ENCODE measurements around the gene DACT1. TPM values are rescaled to one million over a fixed set of nuclear protein-coding genes. Genes with fewer than 3 reads are reported as not detected.
A peak's percentile ranks its signal among the peaks of the same experiment; 100 is the strongest.

The DACT1 gene
- total and polyA plus RNA-seq, 2 experiments from 2014 or later, result 6.8 to 26.9 TPM

- DNase-seq, result peak; percentile 40
- Histone ChIP-seq H3K9me3 (ENCODE audit: low read depth) (no peaks in the 10 kb centered on the region), H3K36me3 (ENCODE audit: low read depth) (no peaks in the 10 kb centered on the region), H4K20me1 (ENCODE audit: insufficient read depth) (no peaks in the 10 kb centered on the region), H2AFZ (no peak overlapping the region), H3K4me2 (ENCODE audit: unreplicated experiment) (no peak overlapping the region), H3F3A (ENCODE audit: insufficient read depth) (no peaks in the 10 kb centered on the region), H3K27me3 (replicated peaks; ENCODE audit: insufficient read depth) (peaks cover 6% of the 10 kb centered on the region; the same call in 1 of the 2 replicates), H3K79me2 (ENCODE audit: insufficient read depth) (no peaks in the 10 kb centered on the region), H3K4me1 (ENCODE audit: insufficient read depth) (no peaks in the 10 kb centered on the region), H3K9me2 (ENCODE audit: insufficient read depth) (no peaks in the 10 kb centered on the region), H3K27ac (no peak overlapping the region), H3K9ac (no peak overlapping the region), H3K4me3 (no peak overlapping the region)
- no peak for TF ChIP-seq EZH2phosphoT487 (IDR thresholded peaks at IDR 0.05; ENCODE audit: insufficient read depth, low read depth)
- no peak for TF ChIP-seq EZH2 (IDR thresholded peaks at IDR 0.05; ENCODE audit: insufficient read depth, poor library complexity, severe bottlenecking)
- in situ Hi-C loops (cut with MboI), result no loop called here
- WGBS, 2 experiments (ENCODE audit: low coverage in 1 of 2, low lambda C conversion rate in 2 of 2, missing lambda C conversion rate in 2 of 2), result 92 to 93% methylated on average over 1 of the region's 1 CpG
Observed at GRCh38 chr14:58677996-58678395, 40.2 kb downstream of the DACT1 start.

DNA sequence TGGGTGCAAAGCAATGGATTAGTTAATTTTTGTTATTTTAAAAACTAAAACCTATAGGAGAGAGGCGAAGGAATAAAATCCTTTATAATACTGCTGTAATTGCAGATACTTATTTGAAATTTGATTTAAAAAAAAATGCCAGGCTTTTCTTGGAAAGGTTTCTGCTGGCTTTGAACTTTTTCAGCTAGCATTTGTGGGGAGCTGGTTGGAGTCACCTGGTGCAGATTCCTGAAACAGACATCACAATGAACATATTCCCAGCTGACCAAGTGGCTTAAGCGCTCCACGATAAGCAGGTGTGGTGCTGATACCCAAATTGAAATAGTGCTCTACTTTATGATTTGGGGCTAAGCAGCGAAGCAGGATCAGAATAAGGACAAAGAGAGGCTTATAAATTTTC, 42.9 kb downstream of the DACT1 start:
- TF ChIP-seq EZH2phosphoT487 (IDR thresholded peaks at IDR 0.05; ENCODE audit: insufficient read depth, low read depth) (no peak), EZH2 (IDR thresholded peaks at IDR 0.05; ENCODE audit: insufficient read depth, poor library complexity, severe bottlenecking) (no peak)
- H3K36me3 ChIP-seq (ENCODE audit: low read depth), result no peaks in the 10 kb centered on the region
- no peaks in the 10 kb centered on the region for H3K4me1 ChIP-seq (ENCODE audit: insufficient read depth)
- DNase-seq, result no peak
- no peaks in the 10 kb centered on the region for H3K79me2 ChIP-seq (ENCODE audit: insufficient read depth)
- H3K4me2 ChIP-seq (ENCODE audit: unreplicated experiment), result no peak overlapping the region
- no peak overlapping the region for H2AFZ ChIP-seq
- 86% methylated on average over 4 of the region's 4 CpGs for WGBS, 2 experiments (ENCODE audit: low coverage in 1 of 2, low lambda C conversion rate in 2 of 2, missing lambda C conversion rate in 2 of 2)
- H4K20me1 ChIP-seq (ENCODE audit: insufficient read depth), result no peaks in the 10 kb centered on the region
- H3K9me3 ChIP-seq (ENCODE audit: low read depth), result no peaks in the 10 kb centered on the region
- no peak overlapping the region for H3K9ac ChIP-seq
- H3K27ac ChIP-seq, result no peak overlapping the region
- peaks cover 6% of the 10 kb centered on the region; the same call in 1 of the 2 replicates for H3K27me3 ChIP-seq (replicated peaks; ENCODE audit: insufficient read depth)
- in situ Hi-C loops (cut with MboI), result no loop called here
- no peaks in the 10 kb centered on the region for H3K9me2 ChIP-seq (ENCODE audit: insufficient read depth)
- H3K4me3 ChIP-seq, result no peak overlapping the region
- no peaks in the 10 kb centered on the region for H3F3A ChIP-seq (ENCODE audit: insufficient read depth)

DNA sequence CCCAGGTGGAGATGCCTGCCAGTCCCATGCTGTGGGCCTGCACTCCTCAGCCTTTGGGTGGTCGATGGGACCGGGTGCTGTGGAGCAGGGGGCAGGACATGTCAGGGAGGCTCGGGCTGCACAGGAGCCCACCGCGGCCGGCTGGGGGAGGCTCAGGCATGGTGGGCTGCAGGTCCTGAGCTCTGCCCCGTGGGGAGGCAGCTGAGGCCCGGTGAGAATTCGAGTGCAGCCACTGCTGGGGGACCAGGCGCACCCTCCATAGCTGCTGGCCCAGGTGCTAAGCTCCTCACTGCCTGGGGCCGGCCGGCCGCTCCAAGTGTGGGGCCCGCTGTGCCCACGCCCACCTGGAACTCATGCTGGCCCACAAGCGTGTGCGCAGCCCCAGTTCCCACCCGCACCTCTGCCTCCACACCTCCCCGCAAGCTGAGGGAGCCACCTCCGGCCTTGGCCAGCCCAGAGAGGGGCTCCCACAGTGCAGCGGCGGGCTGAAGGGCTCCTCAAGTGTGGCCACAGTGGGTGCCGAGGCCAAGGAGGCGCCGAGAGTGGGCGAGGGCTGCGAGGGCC, 49.6 kb downstream of the DACT1 start:
- Histone ChIP-seq H2AFZ (no peak overlapping the region), H3K4me2 (ENCODE audit: unreplicated experiment) (no peak overlapping the region), H3K9me2 (ENCODE audit: insufficient read depth) (no peaks in the 10 kb centered on the region), H3K27me3 (replicated peaks; ENCODE audit: insufficient read depth) (0 out of 2 replicates have a peak, but pooled peaks cover 1% of the 10 kb centered on the region), H3K36me3 (ENCODE audit: low read depth) (no peaks in the 10 kb centered on the region), H3K79me2 (ENCODE audit: insufficient read depth) (no peaks in the 10 kb centered on the region), H3K9me3 (ENCODE audit: low read depth) (no peaks in the 10 kb centered on the region), H3K4me3 (no peak overlapping the region), H3F3A (ENCODE audit: insufficient read depth) (no peaks in the 10 kb centered on the region), H4K20me1 (ENCODE audit: insufficient read depth) (no peaks in the 10 kb centered on the region), H3K4me1 (ENCODE audit: insufficient read depth) (no peaks in the 10 kb centered on the region), H3K9ac (no peak overlapping the region), H3K27ac (no peak overlapping the region)
- 68 to 73% methylated on average over 22 to 26 of the region's 27 CpGs for WGBS, 2 experiments (ENCODE audit: low coverage in 1 of 2, low lambda C conversion rate in 2 of 2, missing lambda C conversion rate in 2 of 2)
- TF ChIP-seq EZH2 (IDR thresholded peaks at IDR 0.05; ENCODE audit: insufficient read depth, poor library complexity, severe bottlenecking), result no peak
- TF ChIP-seq EZH2phosphoT487 (IDR thresholded peaks at IDR 0.05; ENCODE audit: insufficient read depth, low read depth), result no peak
- DNase-seq, result no peak
- in situ Hi-C loops (cut with MboI), result no loop called here

- H3K27me3 ChIP-seq (replicated peaks; ENCODE audit: insufficient read depth), result no peaks in the 10 kb centered on the region
- H3K9ac ChIP-seq, result no peak overlapping the region
- WGBS, 2 experiments (ENCODE audit: low coverage in 1 of 2, low lambda C conversion rate in 2 of 2, missing lambda C conversion rate in 2 of 2), result 67 to 75% methylated on average over 14 of the region's 14 CpGs
- H3K79me2 ChIP-seq (ENCODE audit: insufficient read depth), result no peaks in the 10 kb centered on the region
- TF ChIP-seq EZH2phosphoT487 (IDR thresholded peaks at IDR 0.05; ENCODE audit: insufficient read depth, low read depth) (no peak), EZH2 (IDR thresholded peaks at IDR 0.05; ENCODE audit: insufficient read depth, poor library complexity, severe bottlenecking) (no peak)
- H3F3A ChIP-seq (ENCODE audit: insufficient read depth), result no peaks in the 10 kb centered on the region
- no peak for DNase-seq
- no peak overlapping the region for H3K27ac ChIP-seq
- H3K4me2 ChIP-seq (ENCODE audit: unreplicated experiment), result no peak overlapping the region
- H3K36me3 ChIP-seq (ENCODE audit: low read depth), result no peaks in the 10 kb centered on the region
- H3K4me1 ChIP-seq (ENCODE audit: insufficient read depth), result no peaks in the 10 kb centered on the region
- H3K9me2 ChIP-seq (ENCODE audit: insufficient read depth), result no peaks in the 10 kb centered on the region
- no peak overlapping the region for H2AFZ ChIP-seq
- in situ Hi-C loops (cut with MboI), result no loop called here
- no peak overlapping the region for H3K4me3 ChIP-seq
- H4K20me1 ChIP-seq (ENCODE audit: insufficient read depth), result no peaks in the 10 kb centered on the region
- no peaks in the 10 kb centered on the region for H3K9me3 ChIP-seq (ENCODE audit: low read depth)
Observed at GRCh38 chr14:58690801-58691516, 53.2 kb downstream of the DACT1 start.
